Measurements from ENCODE around the gene APOL3.

DNA sequence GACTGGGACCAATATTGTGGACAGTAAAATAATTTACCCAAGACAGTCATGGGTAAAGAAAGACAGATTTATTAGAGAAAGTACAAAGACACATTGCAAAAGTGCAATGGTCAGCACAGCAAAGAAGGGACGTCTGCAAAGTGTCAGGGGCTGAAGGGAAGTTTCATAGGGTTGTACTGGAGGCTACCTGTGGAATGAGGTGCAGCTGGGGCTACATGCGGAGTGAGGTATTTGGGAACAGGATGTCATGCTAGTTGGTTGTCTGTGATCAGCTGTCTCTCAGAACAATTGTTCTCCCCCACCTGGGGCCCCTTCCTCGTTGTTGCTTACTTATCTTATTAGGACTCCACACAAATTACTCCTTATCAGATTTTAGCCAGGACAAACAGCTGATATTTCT is 11.4 kb upstream of the APOL3 start:
- TF ChIP-seq, protein P1, sequence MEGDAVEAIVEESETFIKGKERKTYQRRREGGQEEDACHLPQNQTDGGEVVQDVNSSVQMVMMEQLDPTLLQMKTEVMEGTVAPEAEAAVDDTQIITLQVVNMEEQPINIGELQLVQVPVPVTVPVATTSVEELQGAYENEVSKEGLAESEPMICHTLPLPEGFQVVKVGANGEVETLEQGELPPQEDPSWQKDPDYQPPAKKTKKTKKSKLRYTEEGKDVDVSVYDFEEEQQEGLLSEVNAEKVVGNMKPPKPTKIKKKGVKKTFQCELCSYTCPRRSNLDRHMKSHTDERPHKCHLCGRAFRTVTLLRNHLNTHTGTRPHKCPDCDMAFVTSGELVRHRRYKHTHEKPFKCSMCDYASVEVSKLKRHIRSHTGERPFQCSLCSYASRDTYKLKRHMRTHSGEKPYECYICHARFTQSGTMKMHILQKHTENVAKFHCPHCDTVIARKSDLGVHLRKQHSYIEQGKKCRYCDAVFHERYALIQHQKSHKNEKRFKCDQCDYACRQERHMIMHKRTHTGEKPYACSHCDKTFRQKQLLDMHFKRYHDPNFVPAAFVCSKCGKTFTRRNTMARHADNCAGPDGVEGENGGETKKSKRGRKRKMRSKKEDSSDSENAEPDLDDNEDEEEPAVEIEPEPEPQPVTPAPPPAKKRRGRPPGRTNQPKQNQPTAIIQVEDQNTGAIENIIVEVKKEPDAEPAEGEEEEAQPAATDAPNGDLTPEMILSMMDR (IDR thresholded peaks at IDR 0.05): no peak
- no peak for TF ChIP-seq POLR2A (IDR thresholded peaks at IDR 0.05)
